Choroid plexus epithelial cell (primary cell): ENCODE data around the gene EPS15.

Source experiments
- DNase-seq: peaks from one replicate; pipeline ENCODE4 v3.0.0-alpha.2; 2010; ENCODE audit warnings: low read depth
- H3K4me3 ChIP-seq: 2 replicates; pipeline ENCODE4 v1.5.1; 2011; ENCODE audit warnings: low read depth, mild to moderate bottlenecking, control low read depth, low read length, moderate library complexity
- CTCF ChIP-seq: conservative IDR thresholded peaks from 2 replicates; pipeline ENCODE4 v1.5.1; 2011; ENCODE audit warnings: low read depth, mild to moderate bottlenecking, control low read depth, inconsistent platforms, low read length, moderate library complexity

EPS15 gene

DNA sequence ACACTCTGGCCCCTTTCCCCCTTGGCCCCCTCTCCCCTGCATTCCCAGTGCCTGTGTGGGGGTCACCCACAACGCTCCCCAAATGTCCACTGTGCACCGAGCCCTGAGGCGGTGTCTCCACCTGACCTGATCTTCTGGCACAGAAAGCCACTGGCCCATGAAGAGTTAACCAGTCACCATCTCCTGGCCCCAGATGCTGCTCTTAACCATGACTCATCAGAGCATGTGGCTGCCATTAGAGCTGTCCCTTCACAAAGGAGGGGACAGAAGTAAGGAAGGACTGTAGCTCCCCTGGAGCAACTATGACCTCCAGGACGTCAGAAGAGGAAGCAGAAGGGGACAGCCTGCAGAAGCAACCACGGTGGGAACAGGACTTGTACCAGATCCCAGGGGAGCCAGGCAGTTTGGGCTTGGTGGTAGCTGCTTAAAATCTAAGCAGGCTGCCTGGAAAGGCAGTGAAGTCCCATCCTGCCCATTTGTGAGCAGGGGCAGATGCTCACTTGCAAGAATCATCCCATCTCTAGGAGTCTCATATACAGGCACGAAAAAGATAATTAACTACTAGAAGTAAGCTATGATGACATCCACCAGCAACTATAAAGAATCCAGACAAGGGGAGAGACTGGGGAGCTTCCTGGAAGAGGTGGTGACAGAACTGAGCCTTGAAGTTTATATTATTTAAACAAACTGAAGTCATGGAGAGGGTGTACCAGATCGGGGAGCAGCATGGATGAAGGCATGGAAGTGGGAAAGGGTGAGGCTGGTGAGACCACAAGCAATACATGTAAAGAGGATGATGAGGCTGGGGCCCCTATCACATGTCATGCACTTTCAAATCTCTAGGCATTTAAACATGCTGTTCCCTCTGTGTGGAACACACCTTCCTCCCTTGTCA is 187.6 kb downstream of the EPS15 start:
- DNase-seq = peak; percentile 35
- H3K4me3 ChIP-seq = no peak overlapping the region
- TF ChIP-seq CTCF = no peak

DNA sequence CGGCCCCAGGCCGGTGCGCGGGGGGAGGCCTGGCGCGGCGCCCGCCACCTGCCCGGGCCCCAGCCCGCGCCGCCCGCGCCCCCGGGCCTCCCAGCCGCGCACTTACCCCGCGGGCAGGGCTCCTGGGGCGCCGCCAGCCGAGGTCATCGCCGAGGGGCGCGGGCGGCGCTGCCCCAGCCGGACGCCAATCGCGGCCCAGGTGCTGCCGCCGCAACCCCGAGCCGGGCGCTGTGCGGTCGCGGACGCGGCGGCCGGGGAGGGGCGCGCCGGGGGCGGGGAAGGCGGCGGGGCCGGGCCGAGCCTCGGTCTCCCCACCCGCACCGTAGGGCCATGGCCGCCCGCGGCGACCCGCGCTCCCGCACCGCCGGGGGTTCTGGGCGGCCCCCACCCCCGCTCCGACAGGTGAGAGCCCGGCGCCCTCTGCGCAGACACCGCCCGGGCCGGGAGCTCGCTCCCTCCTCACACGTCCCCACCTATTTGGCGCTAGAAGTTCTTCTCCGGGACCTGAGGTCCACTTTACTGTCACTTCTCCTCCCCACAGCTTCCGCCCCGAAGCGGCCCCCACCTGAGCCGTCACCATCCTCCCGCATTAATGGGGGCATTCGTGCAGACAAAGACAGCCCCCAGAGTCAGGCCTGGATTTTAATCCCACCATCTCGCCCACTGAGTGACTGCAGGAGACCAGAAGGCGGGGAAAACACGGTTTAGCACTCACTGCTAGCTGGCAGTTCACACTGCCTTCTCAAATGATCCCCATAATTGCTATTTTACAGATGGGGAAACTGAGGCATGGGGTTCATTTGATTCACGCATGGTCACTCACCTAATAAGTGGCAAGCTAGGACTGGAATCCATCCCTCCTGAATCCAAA is 188.5 kb downstream of the EPS15 start, which contains the start of gene TTC39A:
Gene TTC39A, minus strand, starts transcription at position 232 of the 871 bp plus-strand sequence. Its CDS starts 85 bp downstream, at position 147.
- DNase-seq = no peak
- peak within 1 kb of the TSS; percentile 47 for H3K4me3 ChIP-seq
- no peak for TF ChIP-seq CTCF

GRCh38 chr1:51329443-51330325 is 189.4 kb downstream of the EPS15 start:
- DNase-seq = no peak
- H3K4me3 ChIP-seq = peak overlapping the region; percentile 28
- no peak for TF ChIP-seq CTCF

DNA sequence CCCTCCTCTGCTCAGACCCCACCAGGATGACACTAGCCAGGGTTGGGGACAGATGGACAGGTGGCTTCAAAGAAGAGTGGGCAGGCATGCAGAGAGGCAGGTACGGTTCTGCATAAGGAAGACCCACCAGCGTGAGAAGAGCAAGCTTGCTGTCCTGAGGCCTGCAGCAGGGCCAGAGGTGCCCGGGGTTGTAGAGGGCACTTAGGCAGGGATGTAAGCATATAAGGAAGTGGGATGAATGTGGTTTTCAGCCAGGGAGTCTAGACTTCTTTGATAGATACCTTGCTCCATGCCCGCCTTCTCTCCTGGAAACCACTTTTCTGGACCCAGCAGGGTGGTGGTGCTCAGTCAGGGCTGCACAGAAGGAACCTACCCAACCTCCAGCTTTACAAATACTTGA is 190.1 kb downstream of the EPS15 start:
- no peak for TF ChIP-seq CTCF
- DNase-seq = no peak

DNA sequence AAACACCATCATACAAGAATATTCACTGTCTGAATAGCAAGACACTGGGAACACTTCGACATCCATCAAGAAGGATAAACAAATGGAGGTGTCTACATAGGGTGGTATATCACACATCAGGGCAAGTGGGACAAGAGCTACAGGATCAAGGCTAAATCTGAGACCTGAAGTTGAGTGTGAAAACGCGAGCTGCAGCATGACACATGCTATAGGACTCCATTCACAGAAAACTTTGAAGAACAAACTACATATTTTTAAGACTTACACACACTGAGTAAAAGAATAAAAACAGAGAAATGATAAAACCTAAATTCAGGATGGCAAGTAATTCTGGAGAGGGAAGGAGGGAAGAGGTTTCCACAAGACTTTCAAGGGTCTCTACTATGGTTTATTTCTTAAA is 190.8 kb downstream of the EPS15 start:
- H3K4me3 ChIP-seq = no peak overlapping the region
- peak; percentile 26 for DNase-seq
- no peak for TF ChIP-seq CTCF

More for the DNA sequence above, 190.1 kb downstream of the EPS15 start:
- no peak overlapping the region for H3K4me3 ChIP-seq

GRCh38 chr1:51327386-51327785 is 191.7 kb downstream of the EPS15 start:
- H3K4me3 ChIP-seq = no peak overlapping the region
- no peak for TF ChIP-seq CTCF
- DNase-seq = peak; percentile 13
